ENCODE measurements around the gene CENPV. TPM values are rescaled to one million over a fixed set of nuclear protein-coding genes. Genes with fewer than 3 reads are reported as not detected.

CENPV gene
- total RNA-seq, 4 donors from 2014 or later: 35.5 to 74.4 (median 53.5) TPM

- Histone ChIP-seq H3K4me3 (no peak overlapping the region), H3K27ac (peak overlapping the region in 1 of 2 donors; percentile 99), H3K27me3 (no peaks in the 10 kb centered on the region), H3K4me1 (peaks cover 0 to 6% of the 10 kb centered on the region in 2 donors), H3K9me3 (no peaks in the 10 kb centered on the region), H3K36me3 (no peaks in the 10 kb centered on the region)
- intact Hi-C loops (cut with DNase I; ENCODE audit: low total_unique reads): no loop called here
- DNase-seq: no peak
- no peak for TF ChIP-seq CTCF (IDR thresholded peaks at IDR 0.05)
- TF ChIP-seq POLR2A (IDR thresholded peaks at IDR 0.05): no peak
Observed at GRCh38 chr17:16379654-16380053, 26.4 kb upstream of the CENPV start.

DNA sequence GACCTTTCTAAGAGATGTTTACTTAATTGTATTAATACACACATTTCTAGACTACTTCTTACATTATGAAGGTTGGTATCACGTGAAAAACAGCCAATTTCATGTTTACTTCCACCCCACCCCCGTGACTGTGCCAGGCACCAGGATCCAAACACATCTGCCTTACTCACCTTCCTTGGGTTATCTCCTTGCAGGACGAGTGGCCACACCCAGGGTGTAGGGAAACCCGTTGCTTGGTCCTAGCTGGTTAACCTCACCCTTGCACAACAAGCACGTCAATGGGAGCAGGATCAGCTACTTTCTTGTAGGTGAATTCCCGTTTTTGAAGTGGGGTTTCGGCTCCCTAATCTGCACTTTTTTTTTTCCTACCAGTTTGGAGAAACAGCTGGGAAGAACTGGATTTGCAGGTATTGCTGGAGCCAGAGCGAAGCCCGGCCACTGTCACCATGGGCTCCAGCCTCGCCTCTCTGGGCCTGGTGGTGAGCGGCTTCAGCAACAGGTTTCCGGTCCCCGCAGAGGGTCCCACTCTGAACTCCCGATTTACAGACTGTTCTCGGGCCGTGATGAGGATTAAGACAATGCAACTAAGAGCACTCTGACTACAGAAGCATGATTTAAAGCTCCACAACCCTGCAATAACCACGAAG lies 25.5 kb upstream of the CENPV start:
- Histone ChIP-seq H3K27ac (no peak overlapping the region), H3K4me3 (no peak overlapping the region), H3K27me3 (no peaks in the 10 kb centered on the region), H3K4me1 (peaks cover 0 to 6% of the 10 kb centered on the region in 2 donors), H3K9me3 (no peaks in the 10 kb centered on the region), H3K36me3 (no peaks in the 10 kb centered on the region)
- TF ChIP-seq CTCF (IDR thresholded peaks at IDR 0.05) (no peak), POLR2A (IDR thresholded peaks at IDR 0.05) (no peak)
- DNase-seq: no peak
- intact Hi-C loops (cut with DNase I; ENCODE audit: low total_unique reads): no loop called here

DNA sequence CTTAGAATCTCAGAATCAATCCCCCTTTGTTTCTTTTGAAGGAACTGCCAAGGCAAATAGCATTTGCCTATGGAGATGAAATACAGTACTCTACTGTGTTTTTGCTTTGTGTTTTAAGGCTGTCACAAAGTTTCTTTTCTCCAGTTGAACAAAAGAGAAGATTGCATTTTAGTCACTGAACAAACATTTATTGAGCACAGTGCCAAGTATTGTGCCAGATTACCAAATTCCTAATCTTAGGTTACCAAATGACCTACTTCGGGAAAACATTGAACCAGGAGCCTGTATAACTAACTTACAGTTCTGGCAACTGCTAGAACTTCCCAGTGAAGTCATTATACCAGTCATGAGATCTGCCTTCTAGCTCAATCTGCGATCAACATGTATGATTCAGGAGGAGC lies 24.7 kb upstream of the CENPV start:
- no peaks in the 10 kb centered on the region for H3K9me3 ChIP-seq
- DNase-seq: no peak
- H3K27me3 ChIP-seq: no peaks in the 10 kb centered on the region
- intact Hi-C loops (cut with DNase I; ENCODE audit: low total_unique reads): no loop called here
- H3K4me3 ChIP-seq: no peak overlapping the region
- TF ChIP-seq CTCF (IDR thresholded peaks at IDR 0.05) (no peak), POLR2A (IDR thresholded peaks at IDR 0.05) (no peak)
- H3K4me1 ChIP-seq: peaks cover 0 to 6% of the 10 kb centered on the region in 2 donors
- H3K36me3 ChIP-seq: no peaks in the 10 kb centered on the region
- no peak overlapping the region for H3K27ac ChIP-seq

DNA sequence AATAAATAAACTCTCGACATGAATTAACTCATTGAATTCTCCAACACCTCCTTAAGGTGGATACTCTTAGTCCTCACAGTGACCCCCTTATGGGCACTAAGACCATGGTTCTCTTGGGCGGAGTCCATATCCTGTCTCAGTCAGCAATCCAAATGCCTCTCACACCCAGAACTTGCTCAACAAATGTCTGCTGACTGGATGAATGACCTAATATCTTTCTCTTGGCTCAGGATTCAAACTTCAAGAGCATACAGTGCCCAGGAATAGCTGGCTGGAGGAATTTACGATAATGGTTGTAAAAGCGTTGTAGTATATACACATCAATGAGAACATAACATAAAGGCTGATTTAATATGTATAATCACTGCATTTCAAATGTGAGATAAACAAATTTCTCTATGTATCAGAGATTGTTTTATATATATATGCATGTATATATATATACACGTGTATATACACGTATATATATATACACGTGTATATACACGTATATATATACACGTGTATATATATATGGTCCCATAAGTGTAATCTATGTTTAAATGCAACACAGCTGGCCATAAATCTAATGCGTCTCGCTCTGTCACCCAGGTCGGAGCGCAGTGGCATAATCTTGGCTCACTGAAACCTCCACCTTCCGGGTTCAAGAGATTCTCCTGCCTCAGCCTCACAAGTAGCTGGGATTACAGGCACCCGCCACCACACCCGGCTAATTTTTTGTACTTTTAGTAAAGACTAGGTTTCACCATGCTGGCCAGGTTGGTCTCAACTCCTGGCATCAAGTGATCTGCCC lies 21.1 kb upstream of the CENPV start:
- Histone ChIP-seq H3K4me1 (no peaks in the 10 kb centered on the region), H3K4me3 (no peak overlapping the region), H3K27me3 (no peaks in the 10 kb centered on the region), H3K27ac (no peak overlapping the region), H3K9me3 (no peaks in the 10 kb centered on the region), H3K36me3 (no peaks in the 10 kb centered on the region)
- no peak for DNase-seq
- intact Hi-C loops (cut with DNase I; ENCODE audit: low total_unique reads): no loop called here
- TF ChIP-seq POLR2A (IDR thresholded peaks at IDR 0.05) (no peak), CTCF (IDR thresholded peaks at IDR 0.05) (no peak)

DNA sequence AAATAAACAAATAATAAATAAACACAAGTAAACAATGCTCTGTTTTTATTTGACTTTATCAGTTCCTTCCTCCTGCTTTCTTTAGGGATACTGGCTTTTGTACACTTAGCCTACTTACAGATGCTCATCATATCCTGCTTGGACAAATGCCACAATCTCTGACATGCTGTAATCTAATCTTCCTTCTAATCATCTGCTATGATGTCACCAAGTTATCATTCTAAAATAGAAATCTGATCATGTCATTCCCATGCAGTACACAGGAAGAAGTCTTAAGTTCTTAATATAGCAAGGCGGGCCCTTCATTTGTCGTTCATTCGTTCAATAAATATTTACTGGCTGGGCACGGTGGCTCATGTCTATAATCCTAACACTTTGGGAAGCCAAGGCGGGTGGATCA lies 18.5 kb upstream of the CENPV start:
- H3K4me1 ChIP-seq: no peaks in the 10 kb centered on the region
- H3K27me3 ChIP-seq: no peaks in the 10 kb centered on the region
- no peaks in the 10 kb centered on the region for H3K9me3 ChIP-seq
- intact Hi-C loops (cut with DNase I; ENCODE audit: low total_unique reads): no loop called here
- no peaks in the 10 kb centered on the region for H3K36me3 ChIP-seq
- H3K4me3 ChIP-seq: no peak overlapping the region
- TF ChIP-seq CTCF (IDR thresholded peaks at IDR 0.05) (no peak), POLR2A (IDR thresholded peaks at IDR 0.05) (no peak)
- no peak for DNase-seq
- no peak overlapping the region for H3K27ac ChIP-seq

All from uterus (tissue), 4 donors.